NCI-H748 (cell line): Measurements from ENCODE around the gene CSMD2.

Source experiments
- DNase-seq: peaks from one replicate; lab custom pipeline; 2025; ENCODE audit not compliant: unreplicated experiment; lab: John Stamatoyannopoulos, UW

The CSMD2 gene

DNA sequence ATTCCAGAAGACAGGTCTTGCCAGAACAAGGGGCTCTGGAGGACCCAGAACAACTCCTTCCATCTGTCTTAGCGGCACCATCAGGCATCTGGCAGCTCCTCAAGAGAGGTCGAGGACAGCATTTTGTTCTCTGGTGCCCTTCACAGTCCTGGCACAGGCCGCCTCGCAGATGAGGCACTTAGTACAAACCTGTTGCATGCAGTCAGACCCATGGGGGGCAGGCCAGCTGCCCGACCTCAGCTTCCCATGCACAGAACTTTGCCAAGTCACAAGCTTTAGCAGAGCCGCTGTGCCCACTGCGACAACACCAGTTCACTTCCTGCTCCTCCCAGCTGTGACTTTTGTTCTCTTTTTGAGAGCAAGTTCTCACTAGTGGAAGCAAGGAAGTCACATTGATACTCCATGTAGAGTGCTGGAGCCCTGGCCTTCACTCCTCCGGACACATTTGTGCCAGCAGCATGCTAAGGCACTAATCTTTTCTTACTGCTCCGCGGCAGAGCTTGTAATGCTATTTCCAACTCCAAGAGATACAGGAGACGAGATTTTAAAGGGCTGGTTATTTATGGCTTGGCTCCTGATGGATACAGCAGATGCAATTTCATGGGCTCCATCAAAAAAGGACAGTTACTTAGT lies 256.6 kb downstream of the CSMD2 start:
- no peak for DNase-seq

DNA sequence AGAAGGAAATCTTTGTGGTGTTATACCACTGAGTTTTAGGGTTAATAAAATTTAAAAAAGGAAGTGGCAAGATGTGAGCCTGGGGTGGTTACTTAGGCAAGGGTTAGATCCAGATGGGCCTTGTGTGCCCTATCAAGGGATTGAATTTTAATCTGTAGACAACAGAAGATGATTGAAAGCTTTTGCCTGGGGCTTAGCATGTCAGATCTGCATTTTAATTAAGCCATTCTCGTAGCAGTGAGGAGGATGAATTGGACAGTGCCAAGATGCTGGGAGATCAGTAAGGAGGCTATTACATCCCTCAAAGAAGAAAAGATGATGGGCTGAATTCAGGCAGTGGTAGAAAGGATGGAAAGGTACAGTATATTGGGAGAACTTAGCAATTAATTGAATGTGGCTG lies 258.9 kb downstream of the CSMD2 start:
- no peak for DNase-seq

DNA sequence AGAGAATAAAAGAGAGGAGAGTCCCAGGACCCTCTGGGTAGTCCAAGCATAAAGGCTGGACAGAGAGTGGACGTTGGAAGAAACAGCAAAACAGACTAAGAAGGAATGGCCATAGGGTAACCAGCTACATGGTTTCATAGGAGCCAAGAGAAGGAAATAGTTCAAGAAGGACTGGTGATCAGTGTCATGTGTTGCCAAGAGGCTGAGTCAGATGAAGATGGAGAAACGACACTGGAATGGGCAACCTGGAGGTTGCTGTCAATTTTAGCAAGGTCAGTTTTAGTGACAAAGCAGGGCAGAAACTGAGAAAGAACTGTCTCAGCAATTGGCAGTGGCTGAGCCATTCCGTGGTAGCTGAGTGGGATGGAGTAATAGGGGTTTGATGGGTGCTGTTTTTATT lies 259.8 kb downstream of the CSMD2 start:
- no peak for DNase-seq

DNA sequence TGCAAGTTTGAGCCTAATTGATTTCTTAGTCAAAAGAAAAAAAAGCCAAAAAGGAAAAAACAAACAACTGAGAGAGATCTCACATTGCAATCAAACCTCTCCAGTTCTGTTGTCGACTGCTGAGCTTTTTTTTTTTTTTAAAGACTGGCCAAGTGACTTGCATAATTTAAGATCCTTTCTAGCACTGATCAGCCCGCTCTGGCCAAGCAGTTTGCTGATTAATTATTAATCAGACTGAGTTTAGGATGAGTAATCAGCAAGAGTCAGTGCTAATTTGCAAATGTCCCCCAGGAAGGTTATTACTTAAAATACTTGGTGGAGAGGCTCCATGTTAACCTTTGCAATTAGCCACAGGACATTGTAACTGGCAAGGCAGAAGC lies 261.8 kb downstream of the CSMD2 start:
- no peak for DNase-seq

DNA sequence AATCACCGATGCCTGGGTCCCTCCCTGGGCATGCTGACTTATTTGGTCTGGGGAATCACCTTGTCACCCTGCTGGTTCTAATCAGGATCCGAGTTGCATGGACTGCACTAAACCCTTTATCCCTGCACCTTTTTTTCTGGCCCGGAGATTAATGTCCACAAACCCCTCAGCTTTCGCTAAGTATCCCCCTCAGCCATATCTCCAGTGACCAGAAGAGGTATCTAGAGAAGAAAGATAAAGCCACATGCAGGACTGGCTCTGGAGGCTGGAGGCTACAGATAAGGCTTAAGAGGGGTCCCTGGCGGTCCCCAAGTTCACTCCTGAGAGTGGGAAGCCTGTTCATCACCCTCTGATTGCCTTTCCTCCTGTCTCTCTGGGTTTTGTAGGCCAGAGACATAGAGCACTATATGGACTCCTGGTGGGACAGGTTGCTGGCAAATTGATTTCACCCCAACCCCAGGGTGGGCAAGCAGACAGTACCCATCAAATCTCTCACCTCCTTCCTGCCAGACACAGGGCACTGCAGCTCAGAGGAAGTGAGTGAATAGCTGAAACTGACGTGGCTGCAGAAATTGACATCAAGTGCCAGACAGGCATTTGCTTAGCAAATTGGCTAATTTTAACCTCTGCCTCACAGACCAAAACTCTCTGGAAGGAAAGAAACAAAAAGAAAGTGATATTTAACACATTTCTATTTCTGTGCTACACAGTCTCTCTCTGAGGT lies 262.4 kb downstream of the CSMD2 start:
- DNase-seq, result no peak

DNA sequence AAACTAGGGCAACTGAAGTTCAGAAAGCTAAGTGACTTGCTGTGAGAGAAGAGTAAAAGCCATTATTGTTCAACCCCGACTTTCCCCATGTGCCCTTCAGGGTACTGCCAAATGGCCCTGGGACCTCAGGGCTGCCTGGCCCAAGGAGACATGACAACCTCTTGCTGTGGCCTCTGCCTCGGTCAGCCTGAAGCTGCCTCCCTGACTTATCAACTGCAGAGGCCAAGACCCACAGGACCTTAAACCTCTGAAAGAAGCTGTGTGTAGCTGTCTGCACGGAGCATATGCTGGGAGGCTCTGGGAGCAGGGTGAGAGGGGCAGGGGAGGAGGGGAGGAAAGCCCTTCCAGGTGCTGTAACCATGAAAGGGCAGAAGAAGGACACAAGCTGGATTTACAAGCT lies 265.3 kb downstream of the CSMD2 start:
- DNase-seq, result no peak

DNA sequence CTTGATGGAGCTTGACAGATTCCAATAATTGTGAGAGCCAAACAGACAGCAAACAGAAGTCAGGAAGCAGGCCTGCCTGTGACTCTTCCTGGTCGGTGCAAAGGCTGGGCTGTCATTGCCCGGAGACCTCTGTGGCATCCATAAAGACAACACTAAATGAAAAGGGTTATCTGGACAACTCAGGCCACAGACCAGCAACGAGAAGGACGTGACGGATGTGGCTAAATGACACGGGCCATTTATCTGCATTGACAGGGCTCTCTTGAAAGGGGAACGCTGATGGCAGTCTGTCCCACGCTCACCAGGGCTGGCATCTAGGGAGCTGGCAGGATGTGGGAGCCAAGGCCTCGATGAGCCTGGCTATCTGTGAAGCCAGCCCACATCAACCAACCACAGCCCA lies 266.1 kb downstream of the CSMD2 start:
- no peak for DNase-seq

DNA sequence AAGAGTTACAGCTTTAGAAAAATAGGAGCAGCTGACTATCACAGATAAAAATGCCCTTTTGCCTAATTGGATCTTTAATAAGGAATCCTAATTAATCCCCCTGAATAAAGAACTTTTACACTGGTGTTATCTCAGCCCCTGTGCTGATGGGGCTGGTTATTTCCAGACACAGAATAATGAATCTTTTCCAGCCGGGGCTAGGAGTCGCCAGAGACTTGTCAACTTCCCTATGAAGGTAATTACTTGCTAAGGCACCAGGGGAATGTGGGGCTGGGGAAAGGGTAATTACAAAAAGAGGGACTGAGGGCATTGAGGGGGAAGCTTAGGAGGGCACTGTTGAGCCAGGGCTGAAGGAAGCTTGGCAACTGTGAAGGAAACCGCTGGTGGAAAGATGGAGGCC lies 266.6 kb downstream of the CSMD2 start:
- DNase-seq, result no peak

DNA sequence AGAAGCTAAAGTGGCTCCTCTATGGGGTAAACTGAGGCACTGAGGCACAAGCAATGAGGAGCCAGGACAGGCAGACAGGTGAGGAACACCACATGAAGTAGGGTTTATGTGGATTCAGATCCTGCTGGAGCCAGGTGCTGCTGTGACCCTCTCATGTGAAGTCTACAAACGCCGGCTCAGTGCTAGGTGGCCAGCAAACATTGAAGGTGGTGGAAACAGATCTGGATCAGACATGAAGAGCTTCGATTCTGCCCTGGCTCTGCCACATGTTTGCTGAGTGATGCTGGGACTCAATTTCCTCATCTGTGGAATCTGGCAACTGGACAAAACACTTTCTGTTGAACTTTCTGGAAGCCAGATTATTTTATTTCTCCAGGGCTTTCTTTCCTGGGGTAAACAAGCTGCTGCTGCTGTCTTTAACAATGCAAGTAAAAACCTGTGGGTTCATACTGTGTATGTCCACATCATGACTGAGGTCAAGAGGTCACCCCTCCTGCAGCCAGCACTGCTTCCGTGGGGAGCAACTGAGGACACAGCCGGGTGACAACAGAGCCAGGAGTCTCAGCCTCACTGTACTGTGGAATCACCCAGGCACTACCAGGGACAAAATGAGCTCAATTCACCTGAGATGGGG lies 267.8 kb downstream of the CSMD2 start:
- no peak for DNase-seq

DNA sequence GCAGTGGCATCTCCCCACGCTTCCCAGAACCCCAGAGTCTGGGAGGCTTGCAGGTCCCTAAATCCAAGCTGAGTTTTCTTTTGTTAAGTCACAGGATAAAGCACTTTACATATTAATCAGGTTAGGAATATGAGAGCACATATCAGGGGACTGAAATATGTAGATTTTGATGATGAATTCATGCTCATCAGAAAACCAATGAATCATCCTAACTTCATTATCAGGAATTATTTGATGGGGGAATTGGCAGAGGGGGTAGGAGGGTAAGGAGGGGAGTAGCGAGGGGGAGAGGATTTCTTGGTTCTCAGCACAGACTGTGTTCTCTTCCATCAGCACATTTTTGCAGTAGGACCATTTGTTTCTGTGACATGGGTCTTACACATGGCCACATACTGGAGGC lies 269.1 kb downstream of the CSMD2 start:
- DNase-seq, result no peak

DNA sequence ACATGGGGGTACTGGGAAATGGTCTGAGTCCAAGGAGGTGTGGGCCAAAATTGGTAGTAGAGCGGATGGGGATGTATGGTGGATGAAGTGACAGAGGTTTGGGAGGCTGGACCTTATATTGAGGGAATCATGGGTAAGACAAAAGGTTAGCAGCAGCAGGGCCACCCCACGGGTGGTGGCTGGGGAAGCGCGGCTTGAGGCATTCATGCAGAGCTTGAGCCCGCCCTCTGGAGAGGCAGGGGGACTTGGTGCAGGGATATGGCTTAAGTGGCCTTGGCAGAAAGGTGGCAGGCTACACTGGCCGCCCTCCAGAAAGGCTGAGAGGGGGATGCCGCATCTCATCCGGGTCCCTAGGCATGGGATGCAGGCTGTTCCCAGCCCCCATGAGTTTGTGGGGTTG lies 269.6 kb downstream of the CSMD2 start:
- DNase-seq, result no peak

DNA sequence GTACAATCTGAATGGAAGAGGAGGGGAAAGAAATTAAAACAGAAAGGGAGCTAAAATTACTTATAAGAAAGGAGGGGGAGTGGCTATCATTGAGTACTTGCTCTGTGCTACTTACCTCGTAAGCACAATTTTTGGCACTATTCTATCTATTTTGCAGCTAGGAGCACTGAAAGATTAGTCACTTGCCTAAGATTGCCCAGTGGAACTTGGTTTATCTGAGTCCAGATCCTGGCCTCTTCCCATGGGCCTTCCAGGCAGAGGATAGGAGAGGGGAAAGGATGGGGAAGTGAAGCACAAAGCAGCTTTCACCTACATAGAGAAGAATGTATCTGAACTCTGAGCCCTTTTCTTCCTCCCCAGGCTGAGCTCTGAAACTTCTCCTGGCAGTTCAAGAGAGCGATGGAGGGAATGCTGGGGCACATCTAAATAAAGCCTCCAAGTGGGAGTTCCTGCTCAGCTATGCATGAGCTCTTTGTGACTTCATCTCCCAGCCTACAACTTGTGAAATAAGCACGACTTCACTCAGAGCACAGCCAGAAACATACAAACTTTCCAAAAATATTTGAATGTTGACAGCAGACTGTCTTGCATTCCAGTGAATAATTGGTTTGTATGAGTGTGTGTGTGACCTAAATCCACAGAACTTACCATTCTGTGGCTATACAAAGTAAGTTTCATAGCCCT lies 271.7 kb downstream of the CSMD2 start:
- DNase-seq, result no peak

DNA sequence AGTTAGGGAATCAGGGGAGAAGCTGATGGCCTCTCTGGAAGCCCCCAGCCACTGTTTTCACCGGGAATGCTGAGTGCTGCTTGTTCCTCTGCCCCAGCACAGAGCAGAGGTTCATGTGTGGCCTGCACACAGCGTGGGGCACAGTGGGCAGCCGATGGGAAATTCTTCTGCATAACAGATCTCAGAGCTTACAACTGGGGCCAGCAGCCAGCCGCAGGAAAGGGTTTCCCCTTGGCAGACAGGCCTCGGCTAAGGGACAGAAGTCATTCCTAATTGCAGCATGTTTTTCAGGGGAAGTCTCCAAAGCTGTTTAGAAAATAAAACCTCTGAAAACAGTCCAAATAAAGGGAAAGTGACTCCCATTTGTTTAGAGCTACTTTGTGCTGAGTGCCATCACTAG lies 278.5 kb downstream of the CSMD2 start:
- no peak for DNase-seq

DNA sequence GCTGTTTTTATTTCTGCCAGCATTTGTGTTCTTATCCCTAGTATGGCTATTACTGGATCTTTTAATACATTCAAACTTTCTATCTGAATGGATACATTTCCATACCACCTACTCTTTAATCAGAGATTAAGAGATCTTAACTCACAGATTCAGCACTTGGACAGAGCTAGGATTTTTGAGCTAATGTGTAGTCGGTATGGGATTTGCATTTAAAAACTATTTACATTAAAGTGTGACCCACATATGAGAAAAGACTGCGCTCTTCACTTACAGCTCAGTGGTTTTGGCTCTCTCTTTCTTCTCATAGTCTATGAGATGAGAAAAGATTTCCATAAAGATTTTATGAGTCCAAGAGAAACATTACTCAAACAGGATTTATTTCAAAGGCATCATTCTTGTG lies 284.7 kb downstream of the CSMD2 start:
- no peak for DNase-seq

DNA sequence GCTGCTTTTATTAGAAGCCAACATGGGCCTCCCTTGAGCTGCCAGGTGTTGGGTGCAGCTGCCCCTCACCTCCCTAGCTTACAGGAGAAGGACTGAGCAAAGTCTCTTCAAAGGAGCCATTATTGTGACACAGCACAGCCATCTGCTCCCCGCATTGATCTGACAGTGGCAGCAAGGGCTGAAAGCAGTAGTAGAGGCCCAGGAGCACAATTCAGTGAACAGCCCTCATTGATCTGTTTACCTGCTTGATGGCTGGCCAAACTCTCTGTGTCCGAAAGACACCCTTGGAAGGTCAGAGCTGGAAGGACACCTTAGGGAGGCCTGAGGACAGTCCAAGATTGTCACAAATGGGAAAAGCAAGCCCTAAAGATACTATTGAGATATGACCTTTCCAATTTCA lies 286.6 kb downstream of the CSMD2 start:
- no peak for DNase-seq

DNA sequence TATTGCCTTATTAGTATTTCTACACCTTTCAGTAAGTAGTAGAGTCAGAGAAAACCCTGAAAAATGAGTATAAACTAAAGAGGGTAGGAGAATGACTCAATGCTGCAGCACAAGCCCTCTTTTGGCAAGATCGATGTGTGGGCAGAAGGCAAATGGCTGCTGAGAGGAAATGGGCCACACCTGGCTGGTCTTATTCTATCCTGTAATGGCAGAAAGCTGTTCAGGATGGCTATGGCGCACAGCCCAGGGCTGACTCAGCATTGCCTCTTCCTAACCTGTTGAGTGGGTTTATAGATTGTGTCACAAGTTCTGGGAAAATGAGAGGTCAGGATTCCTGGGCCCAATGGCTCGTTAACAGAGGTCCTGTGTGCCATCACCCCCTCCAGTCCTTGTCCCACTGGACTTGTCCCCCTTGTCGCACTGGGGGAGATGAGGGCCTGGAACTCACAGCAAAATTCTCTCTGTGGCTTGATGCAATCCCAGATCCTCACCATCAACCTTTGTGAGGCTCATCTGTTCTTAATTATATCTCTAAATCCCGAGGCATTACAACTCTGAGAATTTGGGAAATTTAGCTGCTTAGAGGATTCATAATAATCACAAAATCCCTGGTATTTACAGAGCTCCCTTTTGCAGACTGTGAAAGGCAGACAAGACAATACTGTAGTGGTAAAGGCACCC lies 287.9 kb downstream of the CSMD2 start:
- DNase-seq, result no peak

DNA sequence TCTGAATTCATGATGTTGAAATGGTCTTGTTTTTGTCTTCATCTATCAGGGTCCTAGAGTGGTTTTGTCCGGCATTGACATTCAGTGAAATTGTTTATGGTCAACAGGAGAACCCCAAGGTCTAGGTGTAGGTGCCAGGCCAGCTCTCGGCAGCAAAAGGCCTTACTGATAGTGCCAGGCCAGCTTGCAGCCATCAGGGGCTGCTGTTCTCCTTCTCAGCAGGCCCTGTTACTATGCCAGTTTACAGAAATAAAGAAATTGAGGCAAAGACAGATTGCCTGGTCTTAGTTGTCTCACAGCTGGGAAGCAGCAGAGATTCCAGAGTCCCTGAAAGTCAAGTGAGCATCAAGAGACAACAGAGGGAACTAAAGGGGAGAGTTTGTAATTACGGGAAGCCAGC lies 289.2 kb downstream of the CSMD2 start:
- no peak for DNase-seq

DNA sequence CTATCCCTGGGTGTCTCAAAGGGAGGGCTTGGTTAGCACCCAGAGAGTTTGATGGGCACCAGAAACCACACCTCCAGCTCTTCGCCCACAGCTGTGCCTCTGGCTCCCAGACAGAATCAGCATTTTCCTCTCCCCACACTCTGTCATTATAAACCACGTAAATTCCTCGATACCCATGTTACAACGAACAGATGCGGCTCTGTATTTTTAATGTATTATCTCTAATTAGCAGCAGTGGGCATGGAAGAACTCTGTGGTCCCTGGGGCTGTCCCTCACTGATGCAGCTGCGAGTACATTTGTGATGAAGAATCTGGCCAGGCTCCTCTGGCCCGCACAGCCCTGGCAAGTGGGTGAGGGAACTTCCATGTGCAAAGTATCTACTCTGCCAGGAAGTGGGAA lies 290.4 kb downstream of the CSMD2 start:
- DNase-seq, result no peak

DNA sequence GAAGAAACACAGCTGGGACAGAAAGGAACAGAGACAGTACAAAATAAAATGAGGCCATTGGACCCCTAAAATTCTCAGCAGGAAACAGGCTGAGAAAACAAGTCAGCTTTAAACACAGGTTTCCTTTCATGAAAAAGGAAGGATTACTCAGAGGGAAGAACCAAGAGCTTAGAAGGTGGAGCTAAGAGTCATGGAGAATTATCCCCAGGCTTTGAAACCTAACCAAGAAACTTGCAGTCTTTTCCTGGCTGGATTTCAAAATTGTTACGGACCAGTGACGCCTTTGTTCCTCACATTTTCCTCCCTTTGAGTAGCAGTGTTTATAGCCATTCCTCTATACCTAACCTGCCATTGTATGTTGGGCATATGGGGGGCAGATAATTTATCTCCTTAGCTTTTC lies 292.3 kb downstream of the CSMD2 start:
- DNase-seq, result no peak

DNA sequence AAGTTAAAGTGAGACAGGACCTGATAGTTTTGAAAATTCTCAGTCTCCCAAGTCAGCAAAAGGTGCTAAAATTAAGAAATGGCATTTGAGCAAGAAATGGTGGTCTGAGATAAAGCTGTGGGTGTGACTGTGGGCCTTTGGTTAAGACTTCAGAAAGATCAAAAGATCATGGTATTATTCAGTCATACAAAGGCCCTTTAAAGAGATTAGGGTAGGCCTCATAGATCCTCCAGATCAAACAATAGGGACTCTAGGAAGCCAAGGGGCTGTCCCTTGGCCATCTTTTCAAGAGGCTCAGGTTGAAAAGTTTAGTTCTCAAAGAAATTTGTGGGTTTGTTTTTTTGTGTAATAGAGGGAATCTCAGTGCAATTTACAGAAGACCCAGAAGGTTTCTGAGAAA lies 292.8 kb downstream of the CSMD2 start:
- no peak for DNase-seq

DNA sequence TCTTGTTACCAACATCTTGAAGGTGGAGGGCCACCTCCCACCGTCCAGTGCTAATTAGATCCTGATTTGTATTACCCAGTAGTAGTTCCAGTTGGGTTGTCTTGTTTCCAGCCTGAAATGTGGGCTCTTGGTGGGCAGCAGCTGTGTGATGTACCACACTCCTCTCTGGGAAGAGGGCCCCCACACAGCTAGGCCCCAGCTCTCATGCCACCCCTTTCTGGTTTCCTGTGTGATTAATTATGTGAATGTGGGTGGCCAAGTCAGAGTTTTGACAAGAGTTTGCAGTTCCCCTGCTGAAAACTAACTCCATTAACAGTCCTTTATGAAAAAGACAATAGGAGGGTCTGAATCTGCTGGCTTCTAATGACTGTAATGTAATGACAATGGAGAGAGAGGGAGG lies 297.3 kb downstream of the CSMD2 start:
- no peak for DNase-seq

DNA sequence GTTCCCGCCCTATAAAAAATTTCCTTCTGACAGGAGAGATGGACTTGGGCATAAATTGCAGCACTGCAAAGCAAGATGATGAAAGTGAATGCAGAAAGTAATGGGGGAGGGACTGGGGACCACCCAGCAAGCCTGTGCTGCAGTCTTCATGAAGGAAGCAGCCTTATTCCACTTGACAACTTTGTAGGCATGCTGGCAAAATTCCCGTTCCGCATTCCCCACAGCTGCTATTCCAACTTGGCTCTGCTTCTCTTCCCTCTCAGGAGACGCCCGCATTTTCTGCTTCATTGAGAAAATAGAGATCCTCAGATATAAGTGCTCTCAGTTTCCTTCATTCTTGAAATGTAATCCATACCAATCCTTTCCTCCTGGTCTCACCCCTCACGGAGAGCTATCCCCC lies 298.7 kb downstream of the CSMD2 start:
- no peak for DNase-seq
